Pancreas (tissue), 10 donors: ENCODE results near the gene TPGS1. TPM values are rescaled to one million over a fixed set of nuclear protein-coding genes. Genes with fewer than 3 reads are reported as not detected.
A peak's percentile ranks its signal among the peaks of the same experiment; 100 is the strongest.

Experiments
- ATAC-seq, 4 donors: fragments of 200-7000 bp; cut with Tn5 transposase; one replicate each; pipeline versions ENCODE4 v1.8.0 to v1.9.1; 2020; ENCODE audit warnings: mild to moderate bottlenecking in 4 of 4, moderate library complexity in 4 of 4
- DNase-seq, 6 donors: peaks; one replicate each; pipeline ENCODE4 v3.0.0-alpha.2; 2020
- FAIRE-seq: peaks from 2 replicates; lab custom pipeline; 2012; peaks lifted over from hg19 to GRCh38; lab: Jason Lieb, UNC
- H3K27ac ChIP-seq, 4 donors: fragments of 200-600 bp; sonication (generic); 1 replicate in 3 of 4; 2 replicates in 1 of 4; pipeline versions ENCODE4 v1.5.0 to v1.8.0; 2020
- H3K27me3 ChIP-seq, 4 donors: fragments of 200-600 bp; one replicate each; pipeline ENCODE4 v1.8.0; 2021
- H3K36me3 ChIP-seq, 3 donors: fragments of 200-600 bp; sonication (generic) in 1 of 3; one replicate each; pipeline versions ENCODE4 v1.5.0 to v1.8.0; 2020 to 2021
- H3K4me1 ChIP-seq, 3 donors: fragments of 200-600 bp; one replicate each; pipeline ENCODE4 v1.8.0; 2021
- H3K4me3 ChIP-seq, 4 donors: fragments of 200-600 bp; sonication (generic) in 2 of 4; one replicate each; pipeline versions ENCODE4 v1.5.0 to v1.8.0; 2020 to 2021
- H3K9me3 ChIP-seq, 4 donors: fragments of 200-600 bp; one replicate each; pipeline ENCODE4 v1.8.0; 2021
- WGBS, 2 donors: extraction: QIAGEN DNeasy Blood & Tissue Kit; methylation state at CpG; one replicate each; pipeline ENCODE4 v1.1.7; 2013; 5-methylcytosine and 5-hydroxymethylcytosine counted together
- intact Hi-C, 3 donors: fragments of 100-400 bp; cut with DNase I; formaldehyde crosslinking; loops; one replicate each; pipeline versions ENCODE4 v1.11.1 to v1.14.2; 2022
- polyA plus RNA-seq, 2 donors: library from polyadenylated mRNA; stranded (reverse); fragments of 200-250 nt; gene quantifications; one replicate each; pipeline ENCODE4 v1.2.3, GENCODE V29; 2013
- total RNA-seq, 6 donors: library from RNA; stranded (reverse); fragmentation: NEBNext Ultra II Directional in 4 of 6; extraction: Animal tissue kit (Norgen Biotek cat#: 25700) in 4 of 6; gene quantifications; one replicate each; pipeline versions ENCODE4 v1.2.1 to v1.2.4, GENCODE V29; 2021 to 2023
- TF ChIP-seq, protein P1 (sequence below), 4 donors: fragments of 200-600 bp; sonication (generic) in 3 of 4; IDR thresholded peaks; one replicate each; pipeline versions ENCODE4 v1.5.0 to v1.8.0; 2021; ENCODE audit warnings: antibody characterized with exemption in 4 of 4
- donor health status: healthy with polysubstance abuse.
- donor health status: DM: no; HTN: no; CAD: no; lungs with moderate emphysema.
- donor health status: DM: no; HTN: no; CAD: no.
- donor health status: control.
- donor health status: control.
- donor health status: Bipolar disorder and iron deficiency.
- donor health status: DM: yes; HTN: yes; CAD: no.
- donor health status: DM: no; HTN: no; CAD: no.
- donor health status: DM: no; HTN: no; CAD: no.
- donor health status: DM: yes; HTN: yes; CAD: no.

Gene TPGS1
- total and polyA plus RNA-seq, 8 donors, result 8.8 to 29.7 (median 11.2) TPM

DNA sequence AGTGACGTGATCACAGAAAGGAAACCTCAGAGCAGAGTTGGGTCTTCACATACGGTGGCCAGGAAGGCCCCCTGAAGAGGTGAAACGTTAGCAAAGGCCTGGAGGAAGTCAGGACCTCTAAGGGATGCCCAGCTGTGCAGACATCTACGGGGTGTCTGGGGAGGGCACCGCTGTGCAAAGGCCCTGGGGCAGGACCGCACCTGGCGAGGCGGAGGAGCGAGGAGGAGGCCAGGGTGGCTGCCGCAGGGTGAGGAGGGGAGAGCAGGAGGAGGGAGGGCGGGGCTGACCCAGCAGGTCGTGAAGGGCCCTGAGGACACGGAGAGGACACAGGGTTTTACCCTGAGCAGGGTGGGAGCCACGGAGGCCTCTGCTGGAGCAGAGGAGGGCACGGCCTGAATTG lies 22.8 kb upstream of the TPGS1 start:
- ATAC-seq, result no peak
- 52 to 57% methylated on average over 14 to 15 of the region's 15 CpGs for WGBS, 2 donors
- DNase-seq, result peak in 1 of 6 donors; percentile 56
- H3K27ac ChIP-seq, result no peak overlapping the region
- no peak overlapping the region for H3K4me3 ChIP-seq
- no peak for FAIRE-seq
- H3K27me3 ChIP-seq, result no peaks in the 10 kb centered on the region
- TF ChIP-seq, protein P1, sequence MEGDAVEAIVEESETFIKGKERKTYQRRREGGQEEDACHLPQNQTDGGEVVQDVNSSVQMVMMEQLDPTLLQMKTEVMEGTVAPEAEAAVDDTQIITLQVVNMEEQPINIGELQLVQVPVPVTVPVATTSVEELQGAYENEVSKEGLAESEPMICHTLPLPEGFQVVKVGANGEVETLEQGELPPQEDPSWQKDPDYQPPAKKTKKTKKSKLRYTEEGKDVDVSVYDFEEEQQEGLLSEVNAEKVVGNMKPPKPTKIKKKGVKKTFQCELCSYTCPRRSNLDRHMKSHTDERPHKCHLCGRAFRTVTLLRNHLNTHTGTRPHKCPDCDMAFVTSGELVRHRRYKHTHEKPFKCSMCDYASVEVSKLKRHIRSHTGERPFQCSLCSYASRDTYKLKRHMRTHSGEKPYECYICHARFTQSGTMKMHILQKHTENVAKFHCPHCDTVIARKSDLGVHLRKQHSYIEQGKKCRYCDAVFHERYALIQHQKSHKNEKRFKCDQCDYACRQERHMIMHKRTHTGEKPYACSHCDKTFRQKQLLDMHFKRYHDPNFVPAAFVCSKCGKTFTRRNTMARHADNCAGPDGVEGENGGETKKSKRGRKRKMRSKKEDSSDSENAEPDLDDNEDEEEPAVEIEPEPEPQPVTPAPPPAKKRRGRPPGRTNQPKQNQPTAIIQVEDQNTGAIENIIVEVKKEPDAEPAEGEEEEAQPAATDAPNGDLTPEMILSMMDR (IDR thresholded peaks at IDR 0.05), result no peak
- peaks cover 0 to under 1% (median 0%) of the 10 kb centered on the region in 3 donors for H3K4me1 ChIP-seq
- no peaks in the 10 kb centered on the region for H3K36me3 ChIP-seq
- no peaks in the 10 kb centered on the region for H3K9me3 ChIP-seq
- intact Hi-C loops, result no loop called here

DNA sequence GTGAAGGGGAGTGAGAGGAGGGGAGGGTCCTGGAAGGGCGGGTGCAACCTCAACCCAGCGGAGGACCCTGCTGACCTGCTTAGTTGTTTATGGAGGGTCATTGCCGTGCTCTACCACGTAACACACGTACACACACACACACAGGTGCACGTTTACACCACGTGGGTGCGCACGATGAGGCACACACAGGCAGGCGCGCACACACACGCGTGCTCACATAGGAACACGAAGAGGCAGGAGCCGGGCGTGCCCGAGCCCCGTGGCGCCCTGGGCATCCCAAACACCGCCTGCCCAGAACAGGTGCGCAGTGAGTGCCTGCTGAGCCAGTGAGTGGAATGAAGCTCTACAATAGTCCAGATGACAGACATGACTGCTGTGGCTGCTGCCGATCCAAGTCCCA lies 22.2 kb upstream of the TPGS1 start:
- H3K4me1 ChIP-seq, result peaks cover 0 to 4% (median 0%) of the 10 kb centered on the region in 3 donors
- no peaks in the 10 kb centered on the region for H3K9me3 ChIP-seq
- DNase-seq, result peak in 1 of 6 donors; percentile 47
- H3K27ac ChIP-seq, result peak overlapping the region in 1 of 4 donors; percentile 54
- no peak for FAIRE-seq
- H3K36me3 ChIP-seq, result no peaks in the 10 kb centered on the region
- TF ChIP-seq, protein P1 (IDR thresholded peaks at IDR 0.05), result no peak
- H3K4me3 ChIP-seq, result no peak overlapping the region
- intact Hi-C loops, result no loop called here
- no peak for ATAC-seq
- H3K27me3 ChIP-seq, result no peaks in the 10 kb centered on the region
- WGBS, 2 donors, result 48 to 56% methylated on average over 22 of the region's 22 CpGs

DNA sequence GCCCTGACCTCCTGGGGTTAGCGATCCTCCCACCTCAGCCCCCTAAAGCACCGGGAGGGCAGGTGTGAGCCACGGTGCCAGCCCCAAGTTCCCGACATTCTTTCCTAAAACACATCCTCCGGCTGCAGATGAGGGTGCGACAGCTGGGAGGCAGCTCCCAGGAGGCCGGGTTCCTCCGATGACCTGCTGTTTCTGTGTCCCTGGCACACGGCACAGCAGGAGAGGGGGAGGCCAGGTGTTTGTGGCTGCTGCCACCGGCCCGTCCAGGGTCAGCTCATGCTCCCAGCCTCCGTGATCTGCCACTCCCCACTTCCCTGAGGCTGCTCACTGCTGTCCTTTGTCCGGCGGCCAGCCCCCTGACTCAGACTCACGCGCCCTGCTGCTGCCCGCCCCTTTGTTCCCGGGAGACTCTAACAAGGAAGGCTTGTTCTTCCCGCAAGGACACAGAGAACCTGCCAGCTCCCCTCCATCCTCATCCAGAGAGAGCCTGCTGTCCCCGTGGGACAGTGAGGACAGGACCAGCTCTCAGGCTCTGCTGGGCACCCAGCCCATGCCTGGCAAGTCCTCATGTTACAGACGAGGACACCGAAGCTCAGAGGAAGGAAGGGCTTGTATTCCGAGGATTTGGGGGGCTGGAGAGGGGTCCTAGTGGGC lies 21.6 kb upstream of the TPGS1 start:
- Histone ChIP-seq H3K4me3 (no peak overlapping the region), H3K4me1 (peaks cover 0 to 4% (median 0%) of the 10 kb centered on the region in 3 donors), H3K27ac (peak overlapping the region in 2 of 4 donors; percentile 46 to 54), H3K9me3 (no peaks in the 10 kb centered on the region), H3K27me3 (no peaks in the 10 kb centered on the region), H3K36me3 (no peaks in the 10 kb centered on the region)
- peak in 3 of 4 donors; percentile 1 to 26 (median 18) for ATAC-seq
- intact Hi-C loops, result no loop called here
- WGBS, 2 donors, result 3 to 4% methylated on average over 21 to 23 of the region's 23 CpGs
- TF ChIP-seq, protein P1 (IDR thresholded peaks at IDR 0.05), result no peak
- FAIRE-seq, result no peak
- DNase-seq, result peak; percentile 28 to 74 (median 52)

DNA sequence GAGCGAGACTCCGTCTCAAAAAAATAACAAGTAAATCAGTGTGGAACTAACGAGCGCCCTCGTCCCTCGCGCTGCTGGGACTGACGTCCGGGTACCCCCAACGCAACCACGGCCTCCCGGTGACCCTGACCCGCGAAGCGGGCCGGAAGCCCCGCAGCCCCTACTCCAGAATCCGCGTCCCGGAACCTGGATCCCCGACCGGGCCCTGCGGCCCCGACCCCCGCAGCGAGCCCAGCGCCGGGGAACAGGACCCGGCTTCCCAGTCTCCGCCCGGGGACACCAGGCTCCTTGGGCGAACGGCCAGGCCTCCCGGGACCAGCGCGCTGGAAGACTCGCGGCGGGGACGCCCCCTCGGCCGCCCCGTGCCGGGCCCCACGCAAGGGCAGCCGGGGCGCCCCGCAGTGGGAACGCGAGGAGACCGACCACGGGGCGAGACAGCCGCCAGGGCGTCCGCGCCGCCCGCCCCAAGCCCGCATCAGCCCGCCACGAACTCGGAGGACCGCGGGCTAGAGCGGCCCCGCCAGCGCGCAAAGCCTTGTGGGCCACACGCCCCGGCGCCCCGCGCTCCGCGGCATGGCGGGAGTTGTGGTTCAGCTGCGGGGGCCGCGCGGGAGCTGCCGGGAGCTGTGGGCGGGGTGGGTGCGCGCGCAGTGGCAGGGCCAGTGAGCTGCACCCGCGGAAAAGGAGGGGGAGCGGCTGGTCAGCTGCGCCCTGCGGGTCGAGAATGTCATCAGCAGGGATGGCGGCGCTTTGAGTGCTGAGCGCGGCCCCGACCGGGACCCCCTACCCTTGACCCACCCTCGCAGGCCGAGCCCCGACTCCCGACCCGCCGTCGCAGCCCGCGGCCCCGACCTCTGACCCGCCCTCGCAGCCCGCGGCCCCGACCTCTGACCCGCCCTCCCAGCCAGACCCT lies 18.5 kb upstream of the TPGS1 start:
- no peaks in the 10 kb centered on the region for H3K9me3 ChIP-seq
- peak; percentile 95 to 99 (median 97) for DNase-seq
- intact Hi-C loops, result no loop called here
- H3K36me3 ChIP-seq, result no peaks in the 10 kb centered on the region
- 1% methylated on average over 60 to 114 of the region's 114 CpGs for WGBS, 2 donors
- H3K4me3 ChIP-seq, result peak overlapping the region; percentile 81 to 95 (median 88)
- H3K4me1 ChIP-seq, result peaks cover 0 to 4% (median 0%) of the 10 kb centered on the region in 3 donors
- H3K27ac ChIP-seq, result peak overlapping the region; percentile 64 to 89 (median 79)
- TF ChIP-seq, protein P1 (IDR thresholded peaks at IDR 0.05), result no peak
- H3K27me3 ChIP-seq, result no peaks in the 10 kb centered on the region
- ATAC-seq, result peak; percentile 95 to 97 (median 96)
- FAIRE-seq, result no peak
